ENCODE data around the gene ABLIM2. TPM values are rescaled to one million over a fixed set of nuclear protein-coding genes. Genes with fewer than 3 reads are reported as not detected.

Gene ABLIM2
- total and polyA plus RNA-seq, 2 of the 4 experiments (the other 2 are of a cell fraction): under 0.01 to 0.10 TPM

GRCh38 chr4:8203817-8204216 is 45.2 kb upstream of the ABLIM2 start:
- no peak overlapping the region for H3K14ac ChIP-seq (replicated peaks; ENCODE audit: low read depth, low read length)
- no peak overlapping the region for H2BK120ac ChIP-seq (ENCODE audit: low read depth, low read length)
- no peaks in the 10 kb centered on the region for H3K36me3 ChIP-seq (ENCODE audit: control insufficient read depth, insufficient read depth, low read length)
- H3K56ac ChIP-seq (ENCODE audit: extremely low read depth, insufficient read depth, low read length): no peak overlapping the region
- H3K9me1 ChIP-seq (ENCODE audit: insufficient read depth, low read length): peaks cover 5% of the 10 kb centered on the region; the same call in 1 of the 2 replicates
- no peaks in the 10 kb centered on the region for H3K79me1 ChIP-seq (ENCODE audit: low read depth in 1 of 2, low read length in 2 of 2)
- BruUV-seq (replicated peaks): no TSS peak
- ChIA-PET POLR2A (ENCODE audit: unreplicated experiment) (no interaction called here), CTCF (no interaction called here)
- no peak overlapping the region for H3K4me2 ChIP-seq (ENCODE audit: low read depth, low read length)
- intact Hi-C loops (cut with micrococcal nuclease) (no loop called here), in situ Hi-C loops (cut with MboI; ENCODE audit: low sequenced_read_pairs) (loop anchor here (25.0 kb wide), 1 partner anchor 408 kb away; no protein-coding TSS in a partner anchor), dilution Hi-C loops (cut with HindIII; ENCODE audit: low sequenced_read_pairs, unreplicated experiment) (no loop called here)
- WGBS, 2 experiments (ENCODE audit: extremely low coverage in 2 of 2, insufficient read length in 1 of 2): 50% methylated on average over 1 of the region's 10 CpGs; no CpG with 5 or more reads in 1 of the 2 experiments
- H3K23ac ChIP-seq (ENCODE audit: low read depth, low read length): no peak overlapping the region
- H3K18ac ChIP-seq (ENCODE audit: low read depth, low read length): no peak overlapping the region
- H4K5ac ChIP-seq (ENCODE audit: low read depth, low read length): no peak overlapping the region
- H3K4me3 ChIP-seq (ENCODE audit: insufficient read depth, low read depth, low read length): no peak overlapping the region
- H3K4ac ChIP-seq (ENCODE audit: low read depth, low read length): no peak overlapping the region
- H3K27me3 ChIP-seq (ENCODE audit: control insufficient read depth, insufficient read depth, low read length): peaks cover 4% of the 10 kb centered on the region
- H3K9me3 ChIP-seq (ENCODE audit: control insufficient read depth, insufficient read depth, low read length): no peaks in the 10 kb centered on the region
- H4K20me1 ChIP-seq (ENCODE audit: insufficient read depth, low read length): no peaks in the 10 kb centered on the region
- H3K4me1 ChIP-seq (ENCODE audit: control insufficient read depth, insufficient read depth, low read length): peaks cover 15% of the 10 kb centered on the region
- no peak for TF ChIP-seq CTCF (conservative IDR thresholded peaks at IDR 0.05; ENCODE audit: low read depth, low read length)
- TF ChIP-seq MXI1 (IDR thresholded peaks at IDR 0.05; ENCODE audit: borderline replicate concordance, low read depth, low read length): no peak
- H4K91ac ChIP-seq (ENCODE audit: insufficient read depth, low read depth, low read length): no peak overlapping the region
- H4K8ac ChIP-seq (ENCODE audit: low read depth in 2 of 2, low read length in 2 of 2): no peak overlapping the region
- DNase-seq: no peak
- H2AFZ ChIP-seq (replicated peaks; ENCODE audit: low read length, poor library complexity): no peak overlapping the region
- no peak overlapping the region for H2AK5ac ChIP-seq (ENCODE audit: low read depth, low read length)
- no peak overlapping the region for H2BK15ac ChIP-seq (ENCODE audit: low read depth, low read length)
- H2BK20ac ChIP-seq (ENCODE audit: low read depth, low read length): no peak overlapping the region
- H2AK9ac ChIP-seq (replicated peaks; ENCODE audit: low read depth, low read length, poor library complexity): no peak overlapping the region
- no peak overlapping the region for H2BK5ac ChIP-seq (ENCODE audit: low read depth, low read length, poor library complexity, severe bottlenecking)
- ATAC-seq (ENCODE audit: low read depth): no peak
- H3K27ac ChIP-seq (ENCODE audit: insufficient read depth, low read length): no peak overlapping the region
- no peak overlapping the region for H3K9ac ChIP-seq (ENCODE audit: low read depth, low read length)
